Endodermal cell (in vitro differentiated cells): Measurements from ENCODE around the gene COX19. TPM values are rescaled to one million over a fixed set of nuclear protein-coding genes. Genes with fewer than 3 reads are reported as not detected.
"Not testable (repeated sequence)": the region's sequence is repeated elsewhere in the genome, so short reads cannot be mapped to it uniquely, and the experiment has no call there.

Experiments
- DNase-seq: peaks from one replicate; pipeline ENCODE4 v3.0.0-alpha.2; 2017
- H3K27ac ChIP-seq: 2 replicates; pipeline ENCODE4 v1.5.1; 2013; ENCODE audit warnings: mild to moderate bottlenecking, low read depth, low read length, moderate library complexity
- H3K27me3 ChIP-seq: 2 replicates; pipeline ENCODE4 v1.6.1; 2013; ENCODE audit warnings: mild to moderate bottlenecking, low read length, moderate library complexity; ENCODE audit not compliant: insufficient read depth, control insufficient read depth, poor library complexity, severe bottlenecking
- H3K36me3 ChIP-seq: 2 replicates; pipeline ENCODE4 v1.7.0; 2013; ENCODE audit warnings: mild to moderate bottlenecking, low read length, moderate library complexity; ENCODE audit not compliant: control insufficient read depth, insufficient read depth
- H3K4me1 ChIP-seq: one replicate; pipeline ENCODE4 v1.7.0; 2013; ENCODE audit warnings: low read length; ENCODE audit not compliant: control insufficient read depth, insufficient read depth
- H3K4me3 ChIP-seq: 2 replicates; pipeline ENCODE4 v1.5.1; 2013; ENCODE audit warnings: mild to moderate bottlenecking, low read length, moderate library complexity
- H3K9ac ChIP-seq: 2 replicates; pipeline ENCODE4 v1.6.1; 2013; ENCODE audit warnings: mild to moderate bottlenecking, low read length, moderate library complexity; ENCODE audit not compliant: poor library complexity, severe bottlenecking; ENCODE audit errors: extremely low read depth
- H3K9me3 ChIP-seq: 2 replicates; pipeline ENCODE4 v1.6.1; 2013; ENCODE audit warnings: mild to moderate bottlenecking, low read length, moderate library complexity; ENCODE audit not compliant: control insufficient read depth
- H3K27ac Mint-ChIP-seq: 2 replicates; pipeline ENCODE4 v1.8.0; 2020; ENCODE audit warnings: mixed read lengths
- H3K27me3 Mint-ChIP-seq: 2 replicates; pipeline ENCODE4 v1.8.0; 2021; ENCODE audit warnings: mild to moderate bottlenecking, mixed read lengths; ENCODE audit not compliant: insufficient read depth
- H3K36me3 Mint-ChIP-seq: 2 replicates; pipeline ENCODE4 v1.8.0; 2020; ENCODE audit warnings: low read depth, mixed read lengths
- H3K4me1 Mint-ChIP-seq: 2 replicates; pipeline ENCODE4 v1.8.0; 2020; ENCODE audit warnings: mixed read lengths
- H3K4me3 Mint-ChIP-seq: 2 replicates; pipeline ENCODE4 v1.8.0; 2020; ENCODE audit warnings: mild to moderate bottlenecking, moderate library complexity, mixed read lengths
- H3K9me3 Mint-ChIP-seq: 2 replicates; pipeline ENCODE4 v1.8.0; 2020; ENCODE audit warnings: mild to moderate bottlenecking, mixed read lengths
- WGBS, 2 experiments: methylation state at CpG; one replicate each; pipeline versions ENCODE4 v1.1.5 to v1.1.7; 2013; ENCODE audit warnings: missing lambda C conversion rate in 2 of 2, mixed read lengths in 1 of 2; ENCODE audit not compliant: insufficient coverage in 1 of 2, insufficient read length in 1 of 2; 5-methylcytosine and 5-hydroxymethylcytosine counted together
- total RNA-seq, 2 donors: library from RNA; stranded (reverse); fragmentation: NEBNext Ultra II Directional in 1 of 2; extraction: Animal tissue kit (Norgen Biotek cat#: 25700) in 1 of 2; gene quantifications; 2 replicates in 1 of 2; 3 replicates in 1 of 2; pipeline ENCODE4 v1.2.1, GENCODE V29; 2021
- TF ChIP-seq, protein P1 (sequence below): fragments of 200-600 bp; sonication (generic); conservative IDR thresholded peaks from 2 replicates; pipeline ENCODE4 v1.5.0; 2021; ENCODE audit warnings: antibody characterized with exemption, mild to moderate bottlenecking

COX19 gene
- total RNA-seq, 2 donors from 2014 or later: 15.0 to 18.5 TPM

DNA sequence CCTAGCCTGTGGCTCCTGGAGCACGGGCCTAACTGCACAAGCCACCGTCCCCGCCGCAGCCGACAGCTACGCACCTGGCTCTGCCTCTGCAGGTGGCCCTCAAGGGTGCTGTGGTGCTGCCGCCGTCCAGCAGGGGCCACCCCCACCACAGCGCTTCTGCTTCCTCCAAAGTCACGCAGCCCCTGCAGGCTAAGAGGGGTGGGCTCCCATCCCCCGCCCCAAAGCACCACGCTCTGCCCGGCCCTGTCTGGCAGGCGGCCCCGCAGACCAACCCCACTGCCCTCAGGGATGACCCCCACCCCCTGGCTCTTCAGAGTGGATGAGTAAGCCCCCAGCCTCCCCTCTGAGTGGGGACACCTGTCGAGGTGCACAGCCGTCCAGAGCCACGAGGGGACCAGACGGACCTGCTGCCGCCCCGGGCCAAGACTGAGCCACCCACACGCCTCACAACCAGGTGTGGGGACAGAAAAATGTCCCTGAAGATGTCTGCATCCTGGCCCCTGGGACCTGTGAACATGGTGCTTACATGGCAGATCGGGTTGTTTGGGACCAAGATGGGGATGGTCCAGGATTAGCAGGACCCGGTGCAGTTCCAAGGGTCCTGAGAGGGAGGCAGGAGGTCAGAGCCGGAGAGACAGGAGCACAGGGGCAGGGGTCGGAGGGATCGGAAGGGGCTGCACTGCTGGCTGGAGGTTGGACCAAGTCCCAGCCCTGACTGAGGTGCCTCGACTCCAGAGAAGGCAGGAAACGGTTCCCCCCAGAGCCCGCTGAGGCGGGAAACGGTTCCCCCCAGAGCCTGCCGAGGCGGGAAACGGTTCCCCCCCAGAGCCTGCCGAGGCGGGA is 11.9 kb downstream of the COX19 start:
- peaks cover 13% of the 10 kb centered on the region for H3K36me3 ChIP-seq
- WGBS, 2 experiments: 88 to 89% methylated on average over 14 to 37 of the region's 37 CpGs
- no peaks in the 10 kb centered on the region for H3K27me3 Mint-ChIP-seq
- peaks cover 1% of the 10 kb centered on the region for H3K9me3 Mint-ChIP-seq
- no peak overlapping the region for H3K27ac Mint-ChIP-seq
- no peak overlapping the region for H3K27ac ChIP-seq
- H3K4me3 Mint-ChIP-seq: no peak overlapping the region
- no peaks in the 10 kb centered on the region for H3K4me1 Mint-ChIP-seq
- peaks cover 10% of the 10 kb centered on the region for H3K36me3 Mint-ChIP-seq
- no peaks in the 10 kb centered on the region for H3K4me1 ChIP-seq
- TF ChIP-seq, protein P1, sequence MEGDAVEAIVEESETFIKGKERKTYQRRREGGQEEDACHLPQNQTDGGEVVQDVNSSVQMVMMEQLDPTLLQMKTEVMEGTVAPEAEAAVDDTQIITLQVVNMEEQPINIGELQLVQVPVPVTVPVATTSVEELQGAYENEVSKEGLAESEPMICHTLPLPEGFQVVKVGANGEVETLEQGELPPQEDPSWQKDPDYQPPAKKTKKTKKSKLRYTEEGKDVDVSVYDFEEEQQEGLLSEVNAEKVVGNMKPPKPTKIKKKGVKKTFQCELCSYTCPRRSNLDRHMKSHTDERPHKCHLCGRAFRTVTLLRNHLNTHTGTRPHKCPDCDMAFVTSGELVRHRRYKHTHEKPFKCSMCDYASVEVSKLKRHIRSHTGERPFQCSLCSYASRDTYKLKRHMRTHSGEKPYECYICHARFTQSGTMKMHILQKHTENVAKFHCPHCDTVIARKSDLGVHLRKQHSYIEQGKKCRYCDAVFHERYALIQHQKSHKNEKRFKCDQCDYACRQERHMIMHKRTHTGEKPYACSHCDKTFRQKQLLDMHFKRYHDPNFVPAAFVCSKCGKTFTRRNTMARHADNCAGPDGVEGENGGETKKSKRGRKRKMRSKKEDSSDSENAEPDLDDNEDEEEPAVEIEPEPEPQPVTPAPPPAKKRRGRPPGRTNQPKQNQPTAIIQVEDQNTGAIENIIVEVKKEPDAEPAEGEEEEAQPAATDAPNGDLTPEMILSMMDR: no peak
- H3K4me3 ChIP-seq: no peak overlapping the region
- DNase-seq: no peak
- H3K9ac ChIP-seq: no peak overlapping the region
- H3K9me3 ChIP-seq: no peaks in the 10 kb centered on the region
- H3K27me3 ChIP-seq: no peaks in the 10 kb centered on the region

DNA sequence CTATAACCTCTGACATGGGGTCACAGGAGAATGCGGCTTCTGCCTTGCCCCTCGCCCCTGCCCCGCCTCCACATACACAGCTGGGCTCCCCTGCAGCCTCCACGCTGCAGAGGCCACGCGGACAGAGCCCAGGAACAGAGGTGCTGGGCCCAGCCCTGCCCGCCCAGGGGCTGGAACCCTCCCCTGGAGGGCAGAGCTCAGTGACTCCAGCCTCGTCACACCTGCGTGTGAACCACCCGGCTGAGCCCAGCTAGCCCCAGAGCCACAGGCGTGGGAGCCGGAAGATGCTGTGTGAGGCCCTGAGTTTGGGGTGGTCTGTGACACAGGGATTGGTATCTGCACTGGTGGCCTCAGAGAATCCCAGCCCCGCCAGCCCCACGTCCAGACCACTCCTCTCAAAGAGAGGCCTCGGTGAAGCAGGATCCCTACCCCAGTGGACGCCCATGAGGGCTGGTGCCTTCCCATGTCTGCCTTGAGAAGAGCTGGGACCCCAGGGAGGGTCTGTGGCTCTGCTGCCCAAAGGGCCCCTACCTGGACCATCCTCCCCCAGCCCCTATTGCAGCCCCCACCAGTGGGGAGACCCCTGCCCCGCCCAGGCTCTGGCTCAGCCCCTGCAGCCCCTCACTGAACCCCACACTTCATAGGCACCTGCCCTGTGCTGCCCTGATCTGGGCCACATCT is 12.8 kb downstream of the COX19 start:
- H3K4me1 Mint-ChIP-seq: no peaks in the 10 kb centered on the region
- Histone ChIP-seq H3K4me1 (no peaks in the 10 kb centered on the region), H3K9ac (no peak overlapping the region), H3K4me3 (no peak overlapping the region), H3K27me3 (no peaks in the 10 kb centered on the region), H3K9me3 (no peaks in the 10 kb centered on the region), H3K36me3 (peaks cover 9% of the 10 kb centered on the region), H3K27ac (no peak overlapping the region)
- 93 to 95% methylated on average over 15 to 17 of the region's 17 CpGs for WGBS, 2 experiments
- no peak for DNase-seq
- no peaks in the 10 kb centered on the region for H3K27me3 Mint-ChIP-seq
- H3K4me3 Mint-ChIP-seq: no peak overlapping the region
- TF ChIP-seq, protein P1: no peak
- H3K36me3 Mint-ChIP-seq: peaks cover 3% of the 10 kb centered on the region
- no peak overlapping the region for H3K27ac Mint-ChIP-seq
- peaks cover 1% of the 10 kb centered on the region for H3K9me3 Mint-ChIP-seq

DNA sequence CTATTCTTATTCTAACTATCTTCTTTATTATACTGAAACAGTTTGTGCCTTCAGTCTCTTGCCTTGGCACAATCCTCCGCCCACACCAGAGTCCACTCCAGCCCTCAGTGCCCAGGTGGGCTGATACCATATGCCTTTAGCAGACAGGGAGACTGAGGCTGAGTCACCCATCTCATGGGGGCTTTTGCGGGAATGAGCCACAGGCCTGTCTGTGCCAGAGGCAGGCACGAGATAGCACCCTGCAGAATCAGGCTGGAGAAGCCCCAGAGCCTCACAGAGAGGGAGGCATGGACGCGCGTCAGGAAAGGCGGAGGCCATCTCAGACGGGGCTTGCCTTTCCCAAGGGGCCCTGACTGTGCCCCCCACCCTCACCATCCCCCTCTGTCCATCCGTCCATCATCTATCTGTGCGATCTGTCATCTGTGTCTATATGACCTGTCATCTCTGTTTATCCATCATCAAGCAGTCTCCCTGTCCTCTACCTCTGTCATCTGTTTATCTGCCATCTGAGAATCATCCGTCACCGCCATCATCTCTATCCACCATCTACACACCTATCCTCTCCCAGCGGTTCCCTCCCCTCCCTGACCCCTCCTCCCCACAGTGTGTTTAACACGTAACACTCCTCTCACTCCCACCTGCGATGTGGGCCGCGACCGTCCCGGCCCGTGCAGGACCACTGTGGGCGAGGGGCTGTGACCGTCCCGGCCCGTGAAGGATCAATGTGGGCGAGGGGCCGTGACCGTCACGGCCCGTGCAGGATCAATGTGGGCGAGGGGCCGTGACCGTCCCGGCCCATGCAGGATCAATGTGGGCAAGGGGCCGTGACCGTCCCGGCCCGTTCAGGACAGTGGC is 13.6 kb downstream of the COX19 start:
- 92% methylated on average over 9 to 37 of the region's 37 CpGs for WGBS, 2 experiments
- no peak for DNase-seq
- H3K9me3 ChIP-seq: no peaks in the 10 kb centered on the region
- H3K27me3 ChIP-seq: no peaks in the 10 kb centered on the region
- Mint-ChIP-seq H3K4me1 (no peaks in the 10 kb centered on the region), H3K9me3 (peaks cover 1% of the 10 kb centered on the region), H3K4me3 (no peak overlapping the region), H3K36me3 (no peaks in the 10 kb centered on the region), H3K27ac (no peak overlapping the region), H3K27me3 (no peaks in the 10 kb centered on the region)
- no peak overlapping the region for H3K4me3 ChIP-seq
- TF ChIP-seq, protein P1: no peak
- peaks cover 2% of the 10 kb centered on the region for H3K36me3 ChIP-seq
- no peak overlapping the region for H3K9ac ChIP-seq
- H3K4me1 ChIP-seq: no peaks in the 10 kb centered on the region
- H3K27ac ChIP-seq: no peak overlapping the region

DNA sequence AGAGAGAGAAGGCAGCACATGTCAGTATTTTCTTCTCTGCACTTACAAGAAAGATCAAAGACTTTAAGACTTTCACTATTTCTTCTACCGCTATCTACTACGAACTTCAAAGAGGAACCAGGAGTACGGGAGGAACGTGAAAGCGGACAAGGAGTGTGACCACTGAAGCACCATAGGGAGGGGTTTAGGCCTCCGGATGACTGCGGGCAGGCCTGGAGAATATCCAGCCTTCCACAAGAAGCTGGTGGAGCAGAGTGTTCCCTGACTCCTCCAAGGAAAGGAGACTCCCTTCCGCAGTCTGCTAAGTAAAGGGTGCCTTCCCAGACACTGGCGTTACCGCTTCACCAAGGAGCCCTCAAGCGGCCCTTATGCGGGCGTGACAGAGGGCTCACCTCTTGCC is 14.4 kb downstream of the COX19 start:
- H3K27me3 ChIP-seq, H3K27me3 Mint-ChIP-seq, H3K4me3 ChIP-seq, H3K36me3 ChIP-seq, H3K4me3 Mint-ChIP-seq, H3K36me3 Mint-ChIP-seq, DNase-seq, H3K4me1 Mint-ChIP-seq, H3K9me3 ChIP-seq, H3K27ac Mint-ChIP-seq, H3K9me3 Mint-ChIP-seq, H3K4me1 ChIP-seq, H3K27ac ChIP-seq, H3K9ac ChIP-seq: not testable (repeated sequence)
- WGBS, 2 experiments: 80 to 89% methylated on average over 4 to 12 of the region's 13 CpGs
